Measurements from ENCODE around the gene BAG5. TPM values are rescaled to one million over a fixed set of nuclear protein-coding genes. Genes with fewer than 3 reads are reported as not detected.

BAG5 gene
- total RNA-seq, 1 donor from 2014 or later = 29.8 TPM

- no peak overlapping the region for H3K4me3 ChIP-seq
- DNase-seq (no peak), ATAC-seq (no peak)
- H3K27ac ChIP-seq = no peak overlapping the region
- H3K4me1 ChIP-seq = peaks cover 22% of the 10 kb centered on the region
- no peaks in the 10 kb centered on the region for H3K36me3 ChIP-seq
- H3K27me3 ChIP-seq (ENCODE audit: low read depth) = no peaks in the 10 kb centered on the region
- TF ChIP-seq CTCF (IDR thresholded peaks at IDR 0.05) = no peak
- H3K9me3 ChIP-seq = no peaks in the 10 kb centered on the region
- intact Hi-C loops (cut with DNase I) = no loop called here
Observed at GRCh38 chr14:103604620-103605019, 42.2 kb upstream of the BAG5 start.

GRCh38 chr14:103600503-103600902 lies 38.0 kb upstream of the BAG5 start:
- H3K36me3 ChIP-seq = no peaks in the 10 kb centered on the region
- DNase-seq (no peak), ATAC-seq (no peak)
- H3K27ac ChIP-seq = no peak overlapping the region
- H3K4me3 ChIP-seq = no peak overlapping the region
- TF ChIP-seq CTCF (IDR thresholded peaks at IDR 0.05) = no peak
- H3K27me3 ChIP-seq (ENCODE audit: low read depth) = no peaks in the 10 kb centered on the region
- H3K9me3 ChIP-seq = no peaks in the 10 kb centered on the region
- H3K4me1 ChIP-seq = peaks cover 5% of the 10 kb centered on the region
- intact Hi-C loops (cut with DNase I) = no loop called here

DNA sequence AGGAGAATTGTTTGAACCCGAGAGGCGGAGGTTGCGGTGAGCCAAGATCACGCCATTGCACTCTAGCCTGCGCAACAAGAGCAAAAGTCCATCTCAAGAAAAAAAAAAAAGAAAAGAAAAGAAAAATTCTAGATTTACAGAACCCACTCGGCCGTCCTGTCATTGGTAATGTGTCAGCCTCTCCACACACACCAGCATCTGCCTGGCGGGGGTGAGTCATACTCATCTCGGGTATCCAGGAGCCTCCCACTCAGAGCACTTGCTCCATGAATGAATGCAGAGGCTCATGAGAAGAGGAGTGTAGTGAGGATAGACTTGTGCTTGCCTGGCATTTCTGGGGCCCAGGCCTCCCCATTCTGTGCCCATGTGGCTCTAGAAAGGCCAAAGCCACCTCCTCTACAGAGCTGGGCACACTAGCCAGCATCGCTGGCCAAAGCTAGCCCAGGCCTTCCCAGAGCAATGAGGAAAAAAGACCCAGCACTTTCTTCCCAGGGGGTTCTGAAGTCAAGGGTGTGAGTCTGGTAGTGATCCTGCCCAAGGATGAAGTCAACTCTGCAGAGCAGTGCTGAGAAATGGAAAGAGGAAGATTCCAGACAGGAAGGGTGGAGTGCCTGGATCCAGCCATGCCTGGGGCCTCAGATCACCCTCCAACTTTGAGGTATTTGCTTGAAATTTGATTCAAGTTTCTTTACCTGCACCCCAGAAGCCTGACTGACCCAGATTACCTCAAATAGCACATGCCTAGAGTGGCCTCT lies 35.3 kb upstream of the BAG5 start:
- ATAC-seq (no peak), DNase-seq (no peak)
- H3K27me3 ChIP-seq (ENCODE audit: low read depth) = no peaks in the 10 kb centered on the region
- H3K27ac ChIP-seq = no peak overlapping the region
- no peak for TF ChIP-seq CTCF (IDR thresholded peaks at IDR 0.05)
- no peaks in the 10 kb centered on the region for H3K9me3 ChIP-seq
- H3K36me3 ChIP-seq = no peaks in the 10 kb centered on the region
- peaks cover 5% of the 10 kb centered on the region for H3K4me1 ChIP-seq
- intact Hi-C loops (cut with DNase I) = no loop called here
- H3K4me3 ChIP-seq = no peak overlapping the region

GRCh38 chr14:103594265-103594664 lies 31.8 kb upstream of the BAG5 start:
- no peak overlapping the region for H3K27ac ChIP-seq
- DNase-seq (no peak), ATAC-seq (peak in 1 of 2 donors; percentile 10)
- intact Hi-C loops (cut with DNase I) = no loop called here
- H3K9me3 ChIP-seq = no peaks in the 10 kb centered on the region
- TF ChIP-seq CTCF (IDR thresholded peaks at IDR 0.05) = no peak
- H3K4me3 ChIP-seq = no peak overlapping the region
- peaks cover 5% of the 10 kb centered on the region for H3K4me1 ChIP-seq
- no peaks in the 10 kb centered on the region for H3K27me3 ChIP-seq (ENCODE audit: low read depth)
- peaks cover 22% of the 10 kb centered on the region for H3K36me3 ChIP-seq

GRCh38 chr14:103593577-103593976 lies 31.1 kb upstream of the BAG5 start:
- TF ChIP-seq CTCF (IDR thresholded peaks at IDR 0.05) = no peak
- Histone ChIP-seq H3K36me3 (peaks cover 28% of the 10 kb centered on the region), H3K4me1 (peaks cover 5% of the 10 kb centered on the region), H3K9me3 (no peaks in the 10 kb centered on the region), H3K4me3 (no peak overlapping the region), H3K27ac (no peak overlapping the region), H3K27me3 (ENCODE audit: low read depth) (no peaks in the 10 kb centered on the region)
- ATAC-seq (no peak), DNase-seq (no peak)
- intact Hi-C loops (cut with DNase I) = no loop called here

Data from lower lobe of right lung (tissue), 2 donors.